CD4-positive, alpha-beta T cell treated with Interleukin-15 for 4 hours (primary cell): ENCODE data around the gene SLC2A11.

Source experiments
- DNase-seq: peaks from one replicate; pipeline ENCODE4 v3.0.0-alpha.2; 2020; ENCODE audit warnings: low spot score

The SLC2A11 gene

GRCh38 chr22:23857606-23858483 is at the start of gene SLC2A11:
TSS of gene SLC2A11 (plus strand) at chr22:23857875. CDS start at chr22:23858000, 125 bp downstream.
- peak; percentile 96 for DNase-seq

GRCh38 chr22:23812378-23812777 is 45.3 kb upstream of the SLC2A11 start:
- DNase-seq, result no peak

GRCh38 chr22:23815541-23816155 is 42.0 kb upstream of the SLC2A11 start:
- no peak for DNase-seq

- no peak for DNase-seq
These were observed 41.3 kb upstream of the SLC2A11 start for GRCh38 chr22:23816156-23816976.

- no peak for DNase-seq
These were observed 40.5 kb upstream of the SLC2A11 start for GRCh38 chr22:23817146-23817545.

- no peak for DNase-seq
These were observed 39.1 kb upstream of the SLC2A11 start for GRCh38 chr22:23818541-23818940.

- DNase-seq, result no peak
These were observed 36.9 kb upstream of the SLC2A11 start for GRCh38 chr22:23820748-23821211.

- DNase-seq, result no peak
These were observed 35.5 kb upstream of the SLC2A11 start for GRCh38 chr22:23822101-23822671.

- no peak for DNase-seq
These were observed 34.3 kb upstream of the SLC2A11 start for GRCh38 chr22:23823331-23823791.

- DNase-seq, result no peak
These were observed 33.0 kb upstream of the SLC2A11 start for GRCh38 chr22:23824476-23825245.

GRCh38 chr22:23825246-23825905 is 32.3 kb upstream of the SLC2A11 start:
- DNase-seq, result no peak

- DNase-seq, result no peak
These were observed 30.9 kb upstream of the SLC2A11 start for GRCh38 chr22:23826510-23827350.

GRCh38 chr22:23827351-23827995 is 30.2 kb upstream of the SLC2A11 start:
- no peak for DNase-seq

- no peak for DNase-seq
These were observed 28.6 kb upstream of the SLC2A11 start for GRCh38 chr22:23828800-23829680.

- DNase-seq, result no peak
These were observed 27.8 kb upstream of the SLC2A11 start for GRCh38 chr22:23829845-23830372.

GRCh38 chr22:23831261-23831660 is 26.4 kb upstream of the SLC2A11 start:
- DNase-seq, result no peak

- no peak for DNase-seq
These were observed 25.9 kb upstream of the SLC2A11 start for GRCh38 chr22:23831781-23832180.
